HG03103 (cell line): ENCODE measurements around the gene SLC12A8.
A peak's percentile ranks its signal among the peaks of the same experiment; 100 is the strongest.

ENCODE experiments used
- ATAC-seq: cut with Tn5 transposase; IDR thresholded peaks from one replicate; pipeline ENCODE4 v1.9.1; 2021; ENCODE audit warnings: low read depth; ENCODE audit not compliant: unreplicated experiment

Gene SLC12A8

GRCh38 chr3:125220183-125220582, 7.6 kb upstream of the SLC12A8 start:
- no peak for ATAC-seq

- ATAC-seq, result no peak
Observed at GRCh38 chr3:125219261-125219701, 6.7 kb upstream of the SLC12A8 start.

GRCh38 chr3:125214738-125215137, 2.2 kb upstream of the SLC12A8 start:
- ATAC-seq, result no peak

GRCh38 chr3:125213946-125214542, 1.5 kb upstream of the SLC12A8 start:
- no peak for ATAC-seq

GRCh38 chr3:125213364-125213755, 812 bp upstream of the SLC12A8 start:
- no peak for ATAC-seq

- no peak for ATAC-seq
Observed at GRCh38 chr3:125212091-125212508, 448 bp downstream of the SLC12A8 start.

- no peak for ATAC-seq
Observed at GRCh38 chr3:125211523-125212090, 941 bp downstream of the SLC12A8 start.

- no peak for ATAC-seq
Observed at GRCh38 chr3:125207949-125208568, 4.5 kb downstream of the SLC12A8 start.

GRCh38 chr3:125207507-125207906, 5.0 kb downstream of the SLC12A8 start:
- no peak for ATAC-seq

GRCh38 chr3:125206934-125207333, 5.6 kb downstream of the SLC12A8 start:
- ATAC-seq, result no peak

GRCh38 chr3:125203731-125204130, 8.8 kb downstream of the SLC12A8 start:
- ATAC-seq, result no peak

- ATAC-seq, result no peak
Observed at GRCh38 chr3:125202197-125202596, 10.4 kb downstream of the SLC12A8 start.

GRCh38 chr3:125200731-125201139, 11.8 kb downstream of the SLC12A8 start:
- ATAC-seq, result no peak

- ATAC-seq, result no peak
Observed at GRCh38 chr3:125194849-125195601, 17.5 kb downstream of the SLC12A8 start.

GRCh38 chr3:125194061-125194848, 18.3 kb downstream of the SLC12A8 start:
- no peak for ATAC-seq

GRCh38 chr3:125192190-125193035, 20.1 kb downstream of the SLC12A8 start:
- ATAC-seq, result peak; percentile 54

- no peak for ATAC-seq
Observed at GRCh38 chr3:125191730-125192129, 20.8 kb downstream of the SLC12A8 start.

- no peak for ATAC-seq
Observed at GRCh38 chr3:125191256-125191655, 21.3 kb downstream of the SLC12A8 start.

- no peak for ATAC-seq
Observed at GRCh38 chr3:125190786-125191185, 21.8 kb downstream of the SLC12A8 start.
